Ovary (tissue), 9 donors: ENCODE measurements around the gene APOF. TPM values are rescaled to one million over a fixed set of nuclear protein-coding genes. Genes with fewer than 3 reads are reported as not detected.

ENCODE experiments used
- DNase-seq, 5 donors: peaks; one replicate each; pipeline ENCODE4 v3.0.0-alpha.2; 2019 to 2020
- H3K27ac ChIP-seq, 2 donors: fragments of 200-600 bp; one replicate each; pipeline versions ENCODE4 v1.5.1 to v1.8.0; 2019 to 2022
- H3K27me3 ChIP-seq: fragments of 200-600 bp; one replicate; pipeline ENCODE4 v1.8.0; 2022
- H3K36me3 ChIP-seq: fragments of 200-600 bp; sonication (generic); one replicate; pipeline ENCODE4 v1.5.1; 2019
- H3K4me1 ChIP-seq: one replicate; pipeline ENCODE4 v1.8.1; 2013; ENCODE audit warnings: mild to moderate bottlenecking, moderate library complexity; ENCODE audit not compliant: insufficient read depth
- H3K4me3 ChIP-seq: fragments of 200-600 bp; sonication (generic); one replicate; pipeline ENCODE4 v1.5.1; 2017
- H3K9me3 ChIP-seq, 2 donors: fragments of 200-600 bp in 1 of 2; sonication (generic) in 1 of 2; one replicate each; pipeline versions ENCODE4 v1.5.1 to v1.8.1; 2013 to 2019; ENCODE audit warnings: mild to moderate bottlenecking in 1 of 2, moderate library complexity in 1 of 2
- EP300 ChIP-seq: sonication (generic); formaldehyde crosslinking; IDR thresholded peaks from one replicate; pipeline ENCODE4 v1.6.1; 2017; ENCODE audit warnings: antibody characterized with exemption
- POLR2A ChIP-seq: fragments of 450-650 bp; IDR thresholded peaks from one replicate; pipeline ENCODE4 v1.6.1; 2017; ENCODE audit warnings: antibody characterized with exemption, mild to moderate bottlenecking, moderate library complexity
- WGBS, 3 donors: extraction: QIAGEN DNeasy Blood & Tissue Kit in 1 of 3; methylation state at CpG; one replicate each; pipeline versions ENCODE4 v1.1.5 to v1.1.7; 2013 to 2017; 5-methylcytosine and 5-hydroxymethylcytosine counted together
- intact Hi-C, 4 donors: fragments of 100-400 bp; cut with DNase I; formaldehyde crosslinking; loops; one replicate each; pipeline versions ENCODE4 v1.11.0 to v1.15.1; 2022 to 2023
- polyA plus RNA-seq, 2 donors: library from polyadenylated mRNA; stranded (reverse); fragments of 200-250 nt in 1 of 2; fragments of 350-450 nt in 1 of 2; fragmentation: Illumina TruSeq in 1 of 2; extraction: RNeasy Lipid Tissue Mini Kit (QIAGEN cat#74804) in 1 of 2; gene quantifications; one replicate each; pipeline ENCODE4 v1.2.3, GENCODE V29; 2013 to 2014
- total RNA-seq, 7 donors: library from RNA; depleted of rRNA in 2 of 7; stranded (reverse); fragments of >200 nt in 2 of 7; fragmentation: NEBNext Ultra II Directional in 3 of 7; extraction: Animal tissue kit (Norgen Biotek cat#: 25700) in 3 of 7; gene quantifications; one replicate each; pipeline versions ENCODE4 v1.1.0 to v1.2.4, GENCODE V29; 2016 to 2023
- TF ChIP-seq, protein P1 (sequence below), 3 donors: fragments of 450-650 bp in 2 of 3; fragments of 200-600 bp in 1 of 3; IDR thresholded peaks; one replicate each; pipeline versions ENCODE4 v1.5.1 to v1.8.0; 2016 to 2022; ENCODE audit warnings: antibody characterized with exemption in 3 of 3, mild to moderate bottlenecking in 1 of 3
- donor health status: DM: no; HTN: no; CAD: no; lungs with moderate emphysema.
- donor health status: DM: no; HTN: no; CAD: no.
- donor health status: Bipolar disorder and iron deficiency.
- donor health status: DM: yes; HTN: yes; CAD: no.
- donor health status: DM: no; HTN: no; CAD: no.
- donor health status: DM: yes; HTN: yes; CAD: no.

Gene APOF
- total and polyA plus RNA-seq, 9 donors = not detected

DNA sequence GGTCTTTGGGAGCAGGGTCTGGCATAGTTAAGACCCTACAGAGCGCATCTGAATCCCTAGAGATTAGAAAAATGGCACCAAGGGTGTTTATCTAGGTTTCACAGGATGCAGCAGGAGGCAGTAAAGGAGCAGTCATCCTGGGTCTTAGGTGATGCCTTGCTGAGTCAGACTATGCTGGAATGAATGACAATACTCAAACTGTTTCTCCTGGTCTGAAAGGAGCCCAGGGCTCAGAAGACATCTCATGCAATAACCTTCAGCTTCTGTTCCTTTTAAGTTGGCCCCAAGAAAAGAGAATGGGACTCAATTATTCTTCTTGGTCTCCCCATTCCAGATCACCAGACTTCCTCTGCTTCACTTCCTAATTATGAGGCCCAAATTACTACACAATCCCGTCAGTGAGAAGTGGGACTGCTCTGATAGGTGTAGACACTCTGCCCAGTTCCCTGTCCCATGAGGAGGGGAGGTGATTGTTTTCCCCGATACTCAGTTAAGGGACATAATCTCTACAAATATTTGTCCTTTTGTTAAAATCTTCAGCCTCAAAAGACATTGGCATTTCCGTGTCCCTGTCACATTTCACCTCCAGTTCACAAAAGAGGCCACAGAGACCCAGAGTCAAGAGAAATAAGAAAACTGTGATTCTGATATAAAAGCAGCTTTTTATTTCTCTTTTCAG lies 14.8 kb upstream of the APOF start:
- WGBS, 3 donors = 60 to 72% (median 63%) methylated on average over 4 of the region's 4 CpGs
- intact Hi-C loops = loop anchor here in 1 of 4 donors (10.0 kb wide), 1 partner anchor 67 kb away; the partner anchor contains the start of gene TIMELESS
- no peak for DNase-seq

DNA sequence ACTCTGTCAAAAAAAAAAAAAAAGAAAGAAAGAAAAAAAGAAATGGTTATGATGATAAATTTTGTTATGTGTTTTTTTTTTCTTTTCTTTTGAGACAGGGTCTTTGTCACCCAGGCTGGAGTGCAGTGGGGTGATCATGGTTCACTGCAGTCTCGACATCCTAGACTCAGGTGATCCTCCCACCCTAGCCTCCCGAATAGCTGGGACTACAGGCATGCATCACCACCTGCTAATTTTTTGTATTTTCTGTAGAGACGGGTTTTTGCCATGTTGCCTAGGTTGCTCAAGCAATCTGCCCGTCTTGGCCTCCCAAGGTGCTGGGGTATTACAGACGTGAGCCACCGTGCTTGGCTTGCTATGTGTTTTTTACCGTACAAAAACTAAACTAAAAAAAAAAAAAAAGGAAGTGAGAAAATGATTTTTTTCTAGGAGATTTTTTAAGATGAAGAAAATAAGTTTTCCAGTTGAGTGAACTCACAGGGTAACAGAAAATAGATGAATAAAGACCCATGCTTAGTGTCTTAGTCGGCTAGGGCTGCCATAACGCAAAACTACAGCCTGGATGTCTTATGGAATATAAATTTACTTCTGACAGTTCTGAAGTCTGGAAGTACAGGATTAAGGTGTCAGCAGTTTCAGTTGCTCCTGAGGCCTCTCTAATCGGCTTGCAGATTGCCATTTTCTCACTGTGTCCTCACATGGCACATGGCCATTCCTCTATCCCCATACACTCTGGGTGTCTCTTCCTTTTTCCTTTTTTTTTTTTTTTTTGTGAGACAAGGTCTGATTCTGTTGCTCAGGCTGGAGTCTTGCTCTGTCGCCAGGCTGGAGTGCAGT lies 13.2 kb upstream of the APOF start:
- H3K27ac ChIP-seq = no peak overlapping the region
- no peak for DNase-seq
- H3K9me3 ChIP-seq = no peaks in the 10 kb centered on the region
- intact Hi-C loops = loop anchor here in 1 of 4 donors (10.0 kb wide), 1 partner anchor 69 kb away; the partner anchor contains the start of gene TIMELESS
- no peaks in the 10 kb centered on the region for H3K4me1 ChIP-seq
- H3K27me3 ChIP-seq = no peaks in the 10 kb centered on the region
- H3K4me3 ChIP-seq = no peak overlapping the region
- TF ChIP-seq POLR2A = no peak
- TF ChIP-seq, protein P1, sequence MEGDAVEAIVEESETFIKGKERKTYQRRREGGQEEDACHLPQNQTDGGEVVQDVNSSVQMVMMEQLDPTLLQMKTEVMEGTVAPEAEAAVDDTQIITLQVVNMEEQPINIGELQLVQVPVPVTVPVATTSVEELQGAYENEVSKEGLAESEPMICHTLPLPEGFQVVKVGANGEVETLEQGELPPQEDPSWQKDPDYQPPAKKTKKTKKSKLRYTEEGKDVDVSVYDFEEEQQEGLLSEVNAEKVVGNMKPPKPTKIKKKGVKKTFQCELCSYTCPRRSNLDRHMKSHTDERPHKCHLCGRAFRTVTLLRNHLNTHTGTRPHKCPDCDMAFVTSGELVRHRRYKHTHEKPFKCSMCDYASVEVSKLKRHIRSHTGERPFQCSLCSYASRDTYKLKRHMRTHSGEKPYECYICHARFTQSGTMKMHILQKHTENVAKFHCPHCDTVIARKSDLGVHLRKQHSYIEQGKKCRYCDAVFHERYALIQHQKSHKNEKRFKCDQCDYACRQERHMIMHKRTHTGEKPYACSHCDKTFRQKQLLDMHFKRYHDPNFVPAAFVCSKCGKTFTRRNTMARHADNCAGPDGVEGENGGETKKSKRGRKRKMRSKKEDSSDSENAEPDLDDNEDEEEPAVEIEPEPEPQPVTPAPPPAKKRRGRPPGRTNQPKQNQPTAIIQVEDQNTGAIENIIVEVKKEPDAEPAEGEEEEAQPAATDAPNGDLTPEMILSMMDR (IDR thresholded peaks at IDR 0.05) = no peak
- no peak for TF ChIP-seq EP300
- 65 to 70% (median 67%) methylated on average over 11 of the region's 11 CpGs for WGBS, 3 donors
- H3K36me3 ChIP-seq = no peaks in the 10 kb centered on the region

More for the DNA sequence above, 14.8 kb upstream of the APOF start:
- Histone ChIP-seq H3K9me3 (no peaks in the 10 kb centered on the region), H3K27me3 (no peaks in the 10 kb centered on the region), H3K4me1 (no peaks in the 10 kb centered on the region), H3K4me3 (no peak overlapping the region), H3K36me3 (no peaks in the 10 kb centered on the region), H3K27ac (no peak overlapping the region)
- TF ChIP-seq, protein P1 (IDR thresholded peaks at IDR 0.05) = no peak
- TF ChIP-seq EP300 (no peak), POLR2A (no peak)

DNA sequence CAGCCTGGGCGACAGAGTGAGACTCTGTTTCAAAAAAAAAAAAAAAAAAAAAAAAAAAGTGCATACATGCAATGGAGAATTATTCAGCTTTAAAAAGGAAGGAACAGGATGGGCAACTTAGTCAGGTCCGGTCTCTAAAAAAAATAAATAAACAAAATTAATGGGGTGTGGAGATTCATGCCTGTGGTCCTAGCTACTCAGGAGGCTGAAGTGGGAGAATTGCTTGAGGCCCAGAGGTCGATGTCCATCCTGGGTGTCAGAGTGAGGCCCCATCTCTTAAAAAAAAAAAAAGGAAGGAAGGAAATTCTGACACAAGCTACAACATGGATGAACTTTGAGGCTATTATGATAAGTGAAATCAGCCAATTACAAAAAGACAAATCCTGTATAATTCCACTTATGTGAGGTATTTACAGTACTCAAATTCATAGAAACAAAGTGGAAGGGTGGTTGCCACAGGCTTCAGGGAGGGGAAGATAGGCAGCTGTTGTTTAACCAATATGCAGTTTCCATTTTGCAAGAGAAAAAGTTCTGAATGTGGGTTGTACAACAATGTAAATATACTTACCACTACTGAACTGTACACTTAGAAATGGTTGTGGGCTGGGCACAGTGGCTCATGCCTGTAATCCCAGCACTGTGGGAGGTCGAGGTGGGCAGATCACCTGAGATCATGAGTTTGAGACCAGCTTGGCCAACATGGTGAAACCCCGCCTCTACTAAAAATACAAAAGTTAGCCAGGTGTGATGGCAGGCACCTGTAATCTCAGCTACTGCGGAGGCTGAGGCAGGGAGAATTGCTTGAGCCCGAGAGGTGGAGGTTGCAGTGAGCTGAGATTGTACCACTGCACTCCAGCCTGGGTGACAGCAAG lies 12.3 kb upstream of the APOF start:
- Histone ChIP-seq H3K9me3 (no peaks in the 10 kb centered on the region), H3K27me3 (no peaks in the 10 kb centered on the region), H3K36me3 (no peaks in the 10 kb centered on the region), H3K4me3 (no peak overlapping the region), H3K4me1 (no peaks in the 10 kb centered on the region), H3K27ac (no peak overlapping the region)
- TF ChIP-seq POLR2A (no peak), EP300 (no peak)
- TF ChIP-seq, protein P1 (IDR thresholded peaks at IDR 0.05) = no peak
- intact Hi-C loops = loop anchor here in 1 of 4 donors (10.0 kb wide), 1 partner anchor 70 kb away; the partner anchor contains the start of gene TIMELESS
- WGBS, 3 donors = 71 to 75% (median 74%) methylated on average over 7 of the region's 7 CpGs
- no peak for DNase-seq

DNA sequence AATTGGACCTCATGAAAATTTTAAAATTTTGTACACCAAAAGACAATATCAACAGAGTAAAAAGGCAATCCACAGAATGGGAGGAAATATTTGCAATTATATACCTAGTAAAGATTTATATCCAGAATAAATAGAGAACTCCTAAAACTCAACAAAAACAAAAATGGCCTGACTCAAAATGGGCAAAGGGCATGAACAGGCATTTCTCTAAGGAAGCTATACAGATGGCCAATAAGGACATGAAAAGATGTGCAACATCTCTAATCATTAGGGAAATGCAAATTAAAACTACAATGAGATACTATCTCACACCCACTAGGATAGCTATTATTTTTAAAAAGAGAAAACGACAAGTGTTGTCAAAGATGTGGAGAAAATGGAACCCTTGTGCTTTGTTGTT lies 10.9 kb upstream of the APOF start:
- no peak for DNase-seq

More for the DNA sequence above, 10.9 kb upstream of the APOF start:
- Histone ChIP-seq H3K27ac (no peak overlapping the region), H3K9me3 (no peaks in the 10 kb centered on the region), H3K4me3 (no peak overlapping the region), H3K4me1 (no peaks in the 10 kb centered on the region), H3K27me3 (no peaks in the 10 kb centered on the region), H3K36me3 (no peaks in the 10 kb centered on the region)
- TF ChIP-seq POLR2A = no peak
- WGBS, 3 donors = 92 to 94% (median 92%) methylated on average over 1 of the region's 1 CpG
- intact Hi-C loops = loop anchor here in 1 of 4 donors (10.0 kb wide), 1 partner anchor 71 kb away; the partner anchor contains the start of gene TIMELESS
